HG02943 (cell line): ENCODE data around the gene ST7L.
"Not testable (repeated sequence)": the region's sequence is repeated elsewhere in the genome, so short reads cannot be mapped to it uniquely, and the experiment has no call there.

ENCODE experiments used
- ATAC-seq: cut with Tn5 transposase; IDR thresholded peaks from one replicate; pipeline ENCODE4 v1.9.1; 2021; ENCODE audit warnings: mild to moderate bottlenecking, low read depth, moderate library complexity; ENCODE audit not compliant: unreplicated experiment

Gene ST7L

GRCh38 chr1:112504001-112504660, 114.8 kb downstream of the ST7L start:
- no peak for ATAC-seq

GRCh38 chr1:112502826-112503225, 116.1 kb downstream of the ST7L start:
- no peak for ATAC-seq

- no peak for ATAC-seq
Measured at GRCh38 chr1:112501810-112502641, 116.9 kb downstream of the ST7L start.

GRCh38 chr1:112496290-112496689, 122.7 kb downstream of the ST7L start:
- no peak for ATAC-seq

GRCh38 chr1:112493351-112493750, 125.6 kb downstream of the ST7L start:
- ATAC-seq = no peak

GRCh38 chr1:112492076-112492475, 126.9 kb downstream of the ST7L start:
- ATAC-seq = no peak

GRCh38 chr1:112488141-112488540, 130.8 kb downstream of the ST7L start:
- ATAC-seq = no peak

GRCh38 chr1:112487686-112488085, 131.3 kb downstream of the ST7L start:
- ATAC-seq = not testable (repeated sequence)

- ATAC-seq = not testable (repeated sequence)
Measured at GRCh38 chr1:112486063-112486462, 132.9 kb downstream of the ST7L start.

GRCh38 chr1:112478314-112478713, 140.6 kb downstream of the ST7L start:
- ATAC-seq = no peak

- ATAC-seq = no peak
Measured at GRCh38 chr1:112477550-112477949, 141.4 kb downstream of the ST7L start.
